ENCODE data around the gene STRIP2. TPM values are rescaled to one million over a fixed set of nuclear protein-coding genes. Genes with fewer than 3 reads are reported as not detected.

The STRIP2 gene
- total RNA-seq, 2 donors from 2014 or later: 8.5 to 11.3 TPM

DNA sequence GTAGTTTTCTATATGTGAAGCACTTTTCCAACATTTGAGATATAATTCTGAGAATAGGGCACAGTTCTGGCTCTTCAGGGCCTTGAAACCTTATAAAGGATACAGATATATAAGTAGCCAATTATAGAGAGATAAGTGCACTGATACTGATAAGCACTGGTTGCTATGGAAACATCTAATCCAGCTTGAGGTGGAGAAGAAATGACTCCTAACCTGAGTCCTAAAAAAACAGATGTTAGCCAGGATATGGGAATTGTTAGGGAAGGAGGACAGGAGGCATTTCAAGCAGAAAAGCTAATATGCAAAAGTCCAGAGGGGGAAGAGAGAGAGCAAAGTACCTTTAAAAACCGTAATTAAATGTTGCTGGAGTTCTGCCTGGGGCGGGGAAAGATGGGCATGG lies 30.8 kb downstream of the STRIP2 start:
- H3K27ac ChIP-seq: no peak overlapping the region
- DNase-seq (ENCODE audit: low spot score): no peak
- H3K9me3 ChIP-seq: no peaks in the 10 kb centered on the region
- no peaks in the 10 kb centered on the region for H3K27me3 ChIP-seq
- peaks cover 0 to 6% of the 10 kb centered on the region in 2 donors for H3K4me1 ChIP-seq
- TF ChIP-seq, protein P1, sequence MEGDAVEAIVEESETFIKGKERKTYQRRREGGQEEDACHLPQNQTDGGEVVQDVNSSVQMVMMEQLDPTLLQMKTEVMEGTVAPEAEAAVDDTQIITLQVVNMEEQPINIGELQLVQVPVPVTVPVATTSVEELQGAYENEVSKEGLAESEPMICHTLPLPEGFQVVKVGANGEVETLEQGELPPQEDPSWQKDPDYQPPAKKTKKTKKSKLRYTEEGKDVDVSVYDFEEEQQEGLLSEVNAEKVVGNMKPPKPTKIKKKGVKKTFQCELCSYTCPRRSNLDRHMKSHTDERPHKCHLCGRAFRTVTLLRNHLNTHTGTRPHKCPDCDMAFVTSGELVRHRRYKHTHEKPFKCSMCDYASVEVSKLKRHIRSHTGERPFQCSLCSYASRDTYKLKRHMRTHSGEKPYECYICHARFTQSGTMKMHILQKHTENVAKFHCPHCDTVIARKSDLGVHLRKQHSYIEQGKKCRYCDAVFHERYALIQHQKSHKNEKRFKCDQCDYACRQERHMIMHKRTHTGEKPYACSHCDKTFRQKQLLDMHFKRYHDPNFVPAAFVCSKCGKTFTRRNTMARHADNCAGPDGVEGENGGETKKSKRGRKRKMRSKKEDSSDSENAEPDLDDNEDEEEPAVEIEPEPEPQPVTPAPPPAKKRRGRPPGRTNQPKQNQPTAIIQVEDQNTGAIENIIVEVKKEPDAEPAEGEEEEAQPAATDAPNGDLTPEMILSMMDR (IDR thresholded peaks at IDR 0.05): no peak
- no peak overlapping the region for H3K4me3 ChIP-seq
- peaks cover 15% of the 10 kb centered on the region for H3K36me3 ChIP-seq

DNA sequence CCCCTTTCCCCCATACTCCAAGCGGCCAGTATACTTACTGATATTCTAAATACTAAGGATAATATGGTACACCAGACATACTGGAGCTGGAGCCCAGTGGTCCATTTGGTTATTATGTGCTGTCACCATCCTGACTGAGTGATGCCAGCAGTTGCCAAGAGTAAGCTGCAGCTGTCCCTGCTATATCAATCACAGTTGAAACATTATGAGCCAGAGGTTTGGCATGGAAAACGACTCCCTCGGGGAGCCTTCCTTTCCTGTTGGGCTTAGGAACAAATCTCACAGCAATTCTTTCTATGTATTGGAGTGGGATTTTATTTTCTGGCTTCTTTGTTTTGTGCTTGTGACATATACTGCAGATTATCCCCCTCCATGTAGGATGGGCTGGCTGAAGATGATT lies 32.6 kb downstream of the STRIP2 start:
- H3K9me3 ChIP-seq: no peaks in the 10 kb centered on the region
- no peaks in the 10 kb centered on the region for H3K27me3 ChIP-seq
- H3K27ac ChIP-seq: no peak overlapping the region
- TF ChIP-seq, protein P1 (IDR thresholded peaks at IDR 0.05): no peak
- H3K36me3 ChIP-seq: peaks cover 14% of the 10 kb centered on the region
- peaks cover 0 to 6% of the 10 kb centered on the region in 2 donors for H3K4me1 ChIP-seq
- H3K4me3 ChIP-seq: no peak overlapping the region
- no peak for DNase-seq (ENCODE audit: low spot score)

DNA sequence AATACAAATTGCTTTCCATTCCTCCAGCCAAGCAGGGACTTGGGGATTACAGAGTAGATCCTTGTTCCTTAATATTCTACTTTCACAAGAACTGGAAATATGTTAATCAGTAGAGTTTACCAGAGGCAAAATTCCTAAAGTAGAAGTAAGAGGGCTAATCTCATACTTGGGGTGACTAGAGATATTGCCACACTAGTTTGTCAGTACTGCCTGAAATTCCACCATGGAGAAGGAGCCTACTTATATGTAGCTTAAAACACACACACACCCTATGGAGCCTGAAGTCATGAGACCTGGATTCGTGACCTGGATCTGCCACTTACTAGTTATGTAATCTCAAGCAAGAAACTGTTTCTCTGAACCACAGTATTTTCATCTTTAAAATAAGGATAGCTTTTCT lies 33.9 kb downstream of the STRIP2 start:
- no peaks in the 10 kb centered on the region for H3K9me3 ChIP-seq
- TF ChIP-seq, protein P1 (IDR thresholded peaks at IDR 0.05): no peak
- H3K36me3 ChIP-seq: peaks cover 14% of the 10 kb centered on the region
- H3K27me3 ChIP-seq: no peaks in the 10 kb centered on the region
- H3K4me1 ChIP-seq: peaks cover 0 to 6% of the 10 kb centered on the region in 2 donors
- no peak for DNase-seq (ENCODE audit: low spot score)
- no peak overlapping the region for H3K27ac ChIP-seq
- H3K4me3 ChIP-seq: no peak overlapping the region

DNA sequence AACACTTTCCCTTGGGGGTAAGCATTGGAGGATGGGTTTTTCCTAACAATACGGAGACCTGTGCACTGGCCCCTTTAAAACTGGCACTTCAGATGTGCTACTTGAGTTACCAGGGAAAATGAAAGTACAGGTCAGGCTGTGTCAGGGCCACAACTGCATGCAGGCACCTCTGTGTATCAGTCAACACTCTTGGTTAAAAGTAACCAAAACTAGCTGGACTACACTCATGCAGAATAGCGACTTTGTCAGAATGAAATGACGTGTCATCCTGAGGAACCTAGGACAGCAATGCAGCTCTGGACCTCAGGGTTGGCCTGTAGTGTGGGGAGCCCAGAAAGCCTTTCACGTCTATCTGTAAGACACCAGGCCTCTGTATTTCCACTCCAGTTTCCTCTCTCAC lies 34.3 kb downstream of the STRIP2 start:
- Histone ChIP-seq H3K4me1 (peaks cover 0 to 6% of the 10 kb centered on the region in 2 donors), H3K27me3 (no peaks in the 10 kb centered on the region), H3K9me3 (no peaks in the 10 kb centered on the region), H3K4me3 (no peak overlapping the region), H3K27ac (no peak overlapping the region), H3K36me3 (peaks cover 14% of the 10 kb centered on the region)
- TF ChIP-seq, protein P1 (IDR thresholded peaks at IDR 0.05): no peak
- no peak for DNase-seq (ENCODE audit: low spot score)

DNA sequence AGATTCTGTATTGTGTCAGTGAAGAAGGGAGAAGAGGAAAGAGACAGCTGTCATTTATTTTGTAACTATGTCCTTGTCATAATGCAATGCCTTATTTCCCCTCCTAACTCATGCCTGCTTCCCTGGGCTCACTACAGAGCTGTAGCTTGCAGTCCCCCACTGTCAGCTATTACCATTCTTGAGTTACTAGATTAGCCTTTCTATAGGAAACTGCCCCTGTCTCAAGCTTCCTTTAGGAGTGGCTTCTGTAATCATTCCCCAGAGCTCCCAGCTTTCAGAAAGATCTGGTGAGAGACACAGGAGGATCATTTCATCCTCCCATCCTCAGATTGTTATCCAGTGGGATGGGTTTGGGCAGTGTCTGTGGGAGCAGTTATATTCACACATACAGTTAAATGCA lies 35.7 kb downstream of the STRIP2 start:
- Histone ChIP-seq H3K9me3 (no peaks in the 10 kb centered on the region), H3K4me3 (no peak overlapping the region), H3K36me3 (peaks cover 14% of the 10 kb centered on the region), H3K27me3 (no peaks in the 10 kb centered on the region), H3K4me1 (no peaks in the 10 kb centered on the region), H3K27ac (no peak overlapping the region)
- DNase-seq (ENCODE audit: low spot score): no peak
- TF ChIP-seq, protein P1 (IDR thresholded peaks at IDR 0.05): no peak

DNA sequence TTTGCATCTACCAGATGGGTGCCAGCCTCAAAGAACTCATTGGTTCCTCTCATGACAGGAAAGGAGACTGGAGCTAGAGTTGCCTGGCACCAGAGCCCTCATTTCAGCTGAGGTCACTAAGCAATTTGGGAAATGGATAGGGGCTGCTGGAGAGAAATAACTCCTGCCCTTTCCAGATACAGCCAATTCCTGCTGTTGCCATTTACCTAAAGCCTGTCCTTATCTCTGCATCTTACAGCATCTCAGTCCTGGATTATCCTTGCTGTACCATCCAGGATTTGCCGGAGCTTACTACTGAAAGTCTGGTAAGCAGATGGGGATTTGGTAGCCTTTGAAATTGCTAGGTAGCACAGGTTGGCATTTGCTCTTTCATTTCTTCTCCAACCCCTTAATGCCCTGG lies 36.2 kb downstream of the STRIP2 start:
- TF ChIP-seq, protein P1 (IDR thresholded peaks at IDR 0.05): no peak
- Histone ChIP-seq H3K4me3 (no peak overlapping the region), H3K27me3 (no peaks in the 10 kb centered on the region), H3K9me3 (no peaks in the 10 kb centered on the region), H3K36me3 (peaks cover 14% of the 10 kb centered on the region), H3K4me1 (no peaks in the 10 kb centered on the region), H3K27ac (no peak overlapping the region)
- DNase-seq (ENCODE audit: low spot score): no peak
